Cortex of kidney (tissue), 1 donor: Measurements from ENCODE around the gene FAM222B.
"Not testable (repeated sequence)": the region's sequence is repeated elsewhere in the genome, so short reads cannot be mapped to it uniquely, and the experiment has no call there.

Source experiments
- DNase-seq: peaks from one replicate; lab custom pipeline; 2025; lab: John Stamatoyannopoulos, UW

FAM222B gene

GRCh38 chr17:28842282-28843012 lies at the start of gene FAM222B:
TSS of gene FAM222B (minus strand) at chr17:28842790. CDS start at chr17:28766667, 76,123 bp downstream.
- DNase-seq = no peak

- no peak for DNase-seq
These were observed 49.4 kb upstream of the FAM222B start for GRCh38 chr17:28892024-28892423.

GRCh38 chr17:28891201-28891600 lies 48.6 kb upstream of the FAM222B start:
- DNase-seq = no peak

- DNase-seq = no peak
These were observed 47.4 kb upstream of the FAM222B start for GRCh38 chr17:28889996-28890395.

- DNase-seq = no peak
These were observed 46.2 kb upstream of the FAM222B start for GRCh38 chr17:28888832-28889231.

GRCh38 chr17:28887871-28888471 lies 45.4 kb upstream of the FAM222B start:
- no peak for DNase-seq

GRCh38 chr17:28885951-28886350 lies 43.4 kb upstream of the FAM222B start:
- DNase-seq = no peak

- no peak for DNase-seq
These were observed 42.8 kb upstream of the FAM222B start for GRCh38 chr17:28885363-28885762.

- DNase-seq = no peak
These were observed 41.5 kb upstream of the FAM222B start for GRCh38 chr17:28883967-28884702.

GRCh38 chr17:28882154-28882895 lies 39.7 kb upstream of the FAM222B start:
- no peak for DNase-seq

- no peak for DNase-seq
These were observed 39.0 kb upstream of the FAM222B start for GRCh38 chr17:28881533-28882056.

GRCh38 chr17:28880572-28880945 lies 38.0 kb upstream of the FAM222B start:
- no peak for DNase-seq

- DNase-seq = no peak
These were observed 37.4 kb upstream of the FAM222B start for GRCh38 chr17:28879886-28880571.

- DNase-seq = no peak
These were observed 36.4 kb upstream of the FAM222B start for GRCh38 chr17:28878981-28879380.

GRCh38 chr17:28878158-28878910 lies 35.7 kb upstream of the FAM222B start:
- no peak for DNase-seq

GRCh38 chr17:28877150-28877711 lies 34.6 kb upstream of the FAM222B start:
- not testable (repeated sequence) for DNase-seq

GRCh38 chr17:28875848-28876550 lies 33.4 kb upstream of the FAM222B start:
- DNase-seq = no peak

- no peak for DNase-seq
These were observed 32.2 kb upstream of the FAM222B start for GRCh38 chr17:28874750-28875149.

GRCh38 chr17:28873839-28874238 lies 31.2 kb upstream of the FAM222B start:
- DNase-seq = no peak
